OCI-M2 (cell line): ENCODE data around the gene RIMS4.
"Not testable (repeated sequence)": the region's sequence is repeated elsewhere in the genome, so short reads cannot be mapped to it uniquely, and the experiment has no call there.

Source experiments
- DNase-seq: peaks from one replicate; lab custom pipeline; 2025; ENCODE audit not compliant: unreplicated experiment; lab: John Stamatoyannopoulos, UW

The RIMS4 gene

DNA sequence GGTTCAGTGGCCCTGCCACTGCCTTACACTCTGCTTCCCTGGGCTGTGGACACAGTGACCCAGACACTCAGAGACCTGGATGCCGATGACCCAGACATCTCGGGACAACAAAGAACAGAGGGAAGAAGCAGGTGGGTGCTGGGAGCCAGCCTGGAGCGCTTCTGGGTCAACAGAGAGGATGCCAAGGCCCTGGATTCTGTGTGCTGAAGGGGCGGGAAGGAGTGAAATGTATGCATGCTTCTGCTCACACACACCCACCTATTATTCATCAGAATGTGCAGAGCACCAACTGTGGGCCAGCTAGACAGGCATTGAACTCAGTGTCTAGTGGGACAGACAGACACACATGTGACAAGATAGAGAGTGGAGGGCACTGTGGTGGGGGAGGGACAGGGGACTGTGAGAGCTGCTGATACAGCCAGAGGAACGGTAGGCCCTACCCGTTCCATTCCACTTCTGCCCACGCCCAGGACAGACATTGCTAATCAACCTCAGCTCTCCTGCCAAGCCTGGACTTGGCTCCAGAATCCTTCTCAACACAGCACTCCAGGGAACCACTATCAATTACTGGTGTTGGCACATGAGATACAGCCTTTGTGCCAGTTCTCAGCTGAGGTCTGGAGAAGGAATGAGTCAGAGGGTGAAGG is 44.5 kb downstream of the RIMS4 start:
- no peak for DNase-seq

DNA sequence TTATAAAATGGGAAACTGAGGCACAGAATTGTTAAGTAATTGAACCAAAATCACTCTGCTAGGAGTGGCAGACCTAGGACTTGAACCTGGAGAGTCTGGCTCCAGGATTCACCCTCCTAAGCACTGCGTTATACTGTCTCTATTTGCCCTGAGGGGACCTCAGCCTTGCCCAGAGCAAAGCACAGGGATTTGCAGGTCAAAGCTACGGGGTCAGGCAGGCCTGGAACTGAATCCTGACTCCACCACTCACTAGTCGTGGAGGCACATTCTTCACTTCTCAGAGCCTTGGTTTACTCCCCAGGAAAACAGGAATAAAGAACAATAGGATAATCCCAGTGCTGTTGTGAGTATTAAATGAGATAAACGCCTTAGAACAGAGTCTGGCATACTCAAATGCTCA is 45.3 kb downstream of the RIMS4 start:
- no peak for DNase-seq

DNA sequence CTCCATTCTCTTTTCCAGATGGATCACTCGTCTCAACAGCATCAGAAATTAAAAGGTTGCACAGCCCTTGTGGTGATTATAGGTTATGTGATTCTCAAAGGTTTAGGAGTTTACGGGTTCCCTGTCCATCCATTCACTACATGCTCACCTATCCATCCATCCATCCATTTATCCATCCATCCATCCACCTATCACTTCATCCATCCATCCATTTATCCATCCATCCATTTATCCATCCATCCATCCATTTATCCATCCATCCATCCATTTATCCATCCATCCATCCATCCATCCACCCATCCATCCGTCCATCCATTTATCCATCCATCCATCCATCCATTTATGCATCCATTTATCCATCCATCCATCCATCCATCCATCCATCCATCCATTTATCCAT is 46.5 kb downstream of the RIMS4 start:
- DNase-seq: not testable (repeated sequence)

DNA sequence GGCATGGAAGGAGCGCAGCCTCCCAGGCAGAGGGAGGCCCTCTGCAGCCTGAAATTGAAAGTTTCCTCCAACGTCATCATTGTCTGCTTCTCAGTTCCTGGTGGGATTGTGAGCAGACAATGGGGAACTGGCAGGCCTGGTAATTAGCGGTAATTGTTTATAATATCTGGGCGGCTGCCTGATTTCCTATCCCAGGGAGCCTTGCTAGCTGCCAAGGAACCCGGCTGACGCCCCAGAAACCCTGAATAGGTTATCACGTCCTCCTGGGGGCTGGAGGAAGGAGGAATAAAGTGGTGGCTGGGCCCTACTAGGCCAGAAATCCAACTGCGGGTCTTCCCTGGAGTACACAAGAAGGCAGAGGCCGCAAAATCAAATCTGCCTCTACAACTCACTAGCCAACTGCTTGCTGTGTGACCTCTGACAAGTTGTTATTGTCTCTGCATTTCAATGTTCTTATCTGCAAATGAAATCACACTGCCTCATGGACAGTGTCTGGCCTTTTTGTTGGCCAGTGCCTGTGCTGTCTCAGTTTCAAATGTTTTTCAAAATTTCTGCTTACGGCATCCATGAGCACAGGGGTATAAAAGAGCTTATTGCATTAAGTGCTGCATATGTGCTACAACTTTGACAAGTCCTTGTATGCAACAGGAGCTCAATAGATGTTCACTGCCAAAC is 47.7 kb downstream of the RIMS4 start:
- no peak for DNase-seq

DNA sequence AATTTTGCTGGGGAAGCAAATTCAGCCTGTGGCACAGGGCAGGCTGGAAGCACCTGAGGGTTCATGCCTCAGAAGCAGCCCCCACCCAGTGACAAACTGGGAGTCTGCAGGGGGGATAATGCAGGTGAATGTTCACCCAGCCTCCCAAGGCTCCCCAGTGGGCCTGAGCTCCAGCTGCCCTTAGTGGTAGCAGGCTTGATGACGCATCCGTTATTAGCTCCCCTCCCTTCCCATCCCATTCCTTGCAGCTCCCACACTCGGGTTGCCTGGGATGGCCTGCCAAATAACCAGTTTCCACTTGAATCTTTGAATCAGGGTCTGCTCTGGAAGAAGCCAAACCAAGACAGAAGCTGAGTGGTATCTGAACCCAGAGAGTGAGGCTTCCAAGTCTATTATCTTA is 48.9 kb downstream of the RIMS4 start:
- no peak for DNase-seq

DNA sequence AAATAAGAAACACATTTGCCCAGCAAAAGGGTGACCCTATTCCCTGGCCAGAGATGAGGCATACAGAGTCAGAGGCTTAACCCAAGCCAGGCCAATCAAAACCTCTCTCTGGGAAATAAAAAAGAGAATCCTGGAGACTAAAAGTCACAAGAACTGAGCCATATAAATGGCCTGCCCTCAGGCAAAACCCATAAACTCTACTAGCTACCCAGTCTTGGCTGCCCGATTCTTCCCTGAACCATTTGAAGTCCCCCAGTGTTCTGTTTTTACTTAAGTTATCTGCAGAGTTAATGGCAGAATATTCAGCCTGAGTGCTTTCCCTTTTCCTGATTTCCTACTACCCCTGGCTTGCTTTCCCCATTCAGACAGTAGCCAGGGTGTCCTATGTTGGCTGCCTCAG is 50.8 kb downstream of the RIMS4 start:
- no peak for DNase-seq

DNA sequence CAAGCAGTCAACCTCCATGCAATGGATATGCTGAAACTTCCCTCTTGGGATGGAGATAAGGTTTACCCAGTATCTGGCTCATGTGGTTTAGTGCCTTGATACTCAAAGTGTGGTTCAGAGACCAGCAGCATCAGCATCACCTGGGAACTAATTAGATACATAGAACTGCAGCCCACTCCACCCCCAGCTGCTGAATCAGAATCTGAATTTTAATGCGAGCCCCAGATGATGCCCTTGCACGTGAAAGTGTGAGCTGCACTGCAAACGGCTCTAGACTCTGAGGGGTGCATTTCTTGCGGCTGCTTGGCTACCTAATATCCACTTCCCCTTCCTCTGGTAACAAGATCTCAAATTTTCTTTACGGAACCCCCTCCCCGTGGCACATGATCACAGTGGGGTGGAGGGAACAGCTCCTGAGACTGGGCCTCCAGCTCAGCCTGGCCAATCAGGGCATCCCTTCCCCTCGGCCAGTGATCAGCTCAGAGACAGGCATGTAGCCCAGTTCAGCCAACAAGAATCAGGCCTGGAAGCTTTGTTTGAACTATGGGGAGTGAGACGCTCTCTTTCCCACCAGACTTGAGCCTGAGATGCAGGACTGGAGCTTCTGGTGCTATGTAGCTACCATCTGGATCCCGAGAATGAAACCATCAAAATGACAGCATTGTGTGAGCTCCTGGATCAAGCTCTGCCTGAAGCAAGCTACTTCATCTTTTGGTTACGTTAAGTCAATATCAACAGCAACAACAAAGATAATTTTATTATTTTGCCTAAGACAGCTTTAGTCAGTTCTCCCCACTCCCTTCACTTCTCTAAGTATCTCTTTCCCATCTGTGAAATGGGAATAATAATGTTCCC is 51.9 kb downstream of the RIMS4 start:
- DNase-seq: no peak

DNA sequence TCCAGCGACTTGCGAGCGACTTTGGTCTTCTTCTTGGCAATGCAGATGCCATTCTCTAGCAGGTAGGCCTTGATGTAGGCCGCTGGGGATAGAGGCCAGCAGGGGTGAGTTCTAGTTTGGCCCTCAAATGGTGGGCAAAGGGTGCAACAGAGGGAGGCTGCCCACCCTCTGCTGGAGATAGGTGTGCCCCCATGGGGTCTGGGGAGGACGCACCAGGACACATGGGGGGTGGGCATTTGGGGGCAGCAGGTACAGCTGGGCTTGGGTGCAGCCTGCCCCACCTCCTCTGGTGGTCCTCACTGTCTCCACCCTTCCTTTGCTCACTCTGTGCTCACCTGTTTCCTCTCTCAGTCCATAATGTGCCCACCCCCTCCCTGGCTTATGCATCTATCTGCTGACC is 53.4 kb downstream of the RIMS4 start:
- DNase-seq: no peak

DNA sequence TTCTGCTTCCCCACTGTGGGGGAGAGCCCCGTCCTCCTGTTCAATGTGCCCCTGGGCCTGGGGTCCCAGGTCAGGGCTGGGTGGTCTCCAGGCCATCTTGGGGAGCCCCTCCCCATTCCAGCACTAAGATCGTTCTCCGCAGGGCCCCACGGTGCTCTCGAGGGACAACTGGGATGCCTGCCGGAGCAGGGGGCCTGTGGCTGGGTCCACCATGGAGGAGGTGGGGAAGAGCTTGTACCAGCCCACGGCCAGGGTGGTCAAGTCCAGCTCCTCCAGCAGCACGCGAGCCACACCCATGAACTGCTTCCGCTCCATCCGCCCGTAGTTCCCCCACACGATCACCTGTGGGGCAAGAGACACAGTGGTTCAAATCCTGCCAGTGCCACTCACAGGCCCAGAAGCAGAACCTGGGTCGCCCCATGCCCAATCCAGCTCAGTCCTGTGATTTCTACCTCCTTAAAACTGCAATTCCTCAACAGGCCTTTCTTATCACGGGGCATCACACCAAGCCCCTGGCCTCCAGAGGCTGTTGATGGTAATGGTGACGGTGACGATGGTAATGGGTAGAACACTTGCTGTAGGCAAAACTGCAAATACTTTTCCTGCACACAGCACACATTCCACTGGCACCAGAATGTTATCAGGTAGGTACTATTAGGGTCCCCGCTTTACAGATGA is 54.2 kb downstream of the RIMS4 start:
- no peak for DNase-seq

DNA sequence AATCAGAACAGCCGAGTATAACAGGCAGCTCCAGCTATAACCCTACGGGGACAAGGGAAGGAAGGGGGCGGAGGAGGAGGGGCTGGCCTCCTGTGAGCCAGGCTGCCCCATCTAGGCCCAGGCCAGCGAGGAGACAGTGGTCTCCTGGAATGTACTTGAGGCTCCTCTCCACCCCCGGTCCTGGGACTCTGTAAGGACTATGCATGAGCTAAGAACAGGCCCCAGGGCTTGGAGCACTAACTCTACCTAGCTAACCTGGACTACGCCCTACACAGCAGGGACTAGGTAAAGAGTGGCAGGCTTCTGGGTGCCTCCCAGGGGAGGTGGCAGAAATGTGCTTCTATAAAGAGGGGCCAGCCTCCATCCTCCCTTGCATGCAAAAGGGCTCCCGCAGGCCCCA is 55.8 kb downstream of the RIMS4 start:
- DNase-seq: no peak

DNA sequence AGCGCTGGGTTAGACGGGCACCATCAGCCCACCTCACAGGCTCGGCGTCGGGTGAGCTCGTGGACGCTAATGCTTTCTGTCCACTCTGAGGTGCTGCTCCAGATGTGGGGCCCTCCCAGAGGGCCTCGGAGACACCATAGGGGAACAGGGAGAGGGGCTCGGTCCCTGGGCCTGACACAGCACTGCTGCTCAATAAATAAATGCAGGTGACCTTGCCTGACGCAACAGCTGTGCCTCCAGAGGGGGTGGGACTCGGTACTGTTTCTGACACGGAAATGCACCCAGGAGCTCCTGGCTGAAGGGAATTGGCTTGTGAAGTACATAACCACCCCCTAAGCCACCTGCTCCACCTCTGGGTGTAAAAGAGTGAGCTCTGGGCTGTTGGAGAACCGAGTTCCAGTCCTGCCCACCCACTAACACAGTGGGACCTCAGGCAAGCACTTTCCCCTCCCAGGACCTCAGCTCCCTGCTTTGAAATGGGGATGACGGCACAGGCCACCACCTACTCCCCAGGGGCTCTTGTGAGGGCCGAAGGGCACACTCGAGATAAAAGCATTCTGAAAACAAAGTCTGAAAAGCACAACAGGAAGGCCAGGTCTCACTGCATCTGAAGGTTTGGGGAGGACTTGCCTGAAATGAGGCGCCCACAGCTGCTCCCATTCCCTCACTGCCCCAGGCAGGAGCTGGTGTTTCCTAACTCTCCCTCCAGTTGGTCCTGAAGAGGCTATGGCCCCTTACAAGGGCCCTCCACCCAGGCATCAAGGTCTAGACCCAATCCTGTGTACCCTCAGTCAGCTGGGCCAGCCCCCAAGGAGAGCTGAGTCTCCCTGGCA is 58.0 kb downstream of the RIMS4 start:
- no peak for DNase-seq

DNA sequence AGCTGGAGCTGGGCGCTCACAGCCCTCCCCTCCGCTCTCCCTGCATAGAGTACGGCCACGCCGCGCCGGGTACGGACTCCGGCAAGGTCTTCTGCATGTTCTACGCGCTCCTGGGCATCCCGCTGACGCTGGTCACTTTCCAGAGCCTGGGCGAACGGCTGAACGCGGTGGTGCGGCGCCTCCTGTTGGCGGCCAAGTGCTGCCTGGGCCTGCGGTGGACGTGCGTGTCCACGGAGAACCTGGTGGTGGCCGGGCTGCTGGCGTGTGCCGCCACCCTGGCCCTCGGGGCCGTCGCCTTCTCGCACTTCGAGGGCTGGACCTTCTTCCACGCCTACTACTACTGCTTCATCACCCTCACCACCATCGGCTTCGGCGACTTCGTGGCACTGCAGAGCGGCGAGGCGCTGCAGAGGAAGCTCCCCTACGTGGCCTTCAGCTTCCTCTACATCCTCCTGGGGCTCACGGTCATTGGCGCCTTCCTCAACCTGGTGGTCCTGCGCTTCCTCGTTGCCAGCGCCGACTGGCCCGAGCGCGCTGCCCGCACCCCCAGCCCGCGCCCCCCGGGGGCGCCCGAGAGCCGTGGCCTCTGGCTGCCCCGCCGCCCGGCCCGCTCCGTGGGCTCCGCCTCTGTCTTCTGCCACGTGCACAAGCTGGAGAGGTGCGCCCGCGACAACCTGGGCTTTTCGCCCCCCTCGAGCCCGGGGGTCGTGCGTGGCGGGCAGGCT is 60.1 kb downstream of the RIMS4 start:
- no peak for DNase-seq

DNA sequence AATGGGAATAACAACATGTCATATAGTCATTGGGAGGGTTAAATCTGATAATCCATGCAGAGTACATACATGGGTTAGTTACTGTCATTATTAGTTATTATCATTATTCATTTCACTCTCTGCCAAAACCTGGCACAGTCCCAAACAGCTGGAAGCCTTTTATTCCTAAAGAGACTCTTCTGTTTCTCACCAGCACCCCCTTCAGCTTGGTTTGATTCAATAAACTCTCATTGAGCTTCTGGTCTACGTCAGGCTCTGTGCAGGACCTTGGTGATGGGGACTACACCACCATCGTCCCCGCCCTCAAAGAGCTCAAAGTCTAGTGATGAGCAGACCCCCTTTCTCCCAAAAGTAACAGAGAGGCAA is 62.4 kb downstream of the RIMS4 start:
- DNase-seq: no peak

DNA sequence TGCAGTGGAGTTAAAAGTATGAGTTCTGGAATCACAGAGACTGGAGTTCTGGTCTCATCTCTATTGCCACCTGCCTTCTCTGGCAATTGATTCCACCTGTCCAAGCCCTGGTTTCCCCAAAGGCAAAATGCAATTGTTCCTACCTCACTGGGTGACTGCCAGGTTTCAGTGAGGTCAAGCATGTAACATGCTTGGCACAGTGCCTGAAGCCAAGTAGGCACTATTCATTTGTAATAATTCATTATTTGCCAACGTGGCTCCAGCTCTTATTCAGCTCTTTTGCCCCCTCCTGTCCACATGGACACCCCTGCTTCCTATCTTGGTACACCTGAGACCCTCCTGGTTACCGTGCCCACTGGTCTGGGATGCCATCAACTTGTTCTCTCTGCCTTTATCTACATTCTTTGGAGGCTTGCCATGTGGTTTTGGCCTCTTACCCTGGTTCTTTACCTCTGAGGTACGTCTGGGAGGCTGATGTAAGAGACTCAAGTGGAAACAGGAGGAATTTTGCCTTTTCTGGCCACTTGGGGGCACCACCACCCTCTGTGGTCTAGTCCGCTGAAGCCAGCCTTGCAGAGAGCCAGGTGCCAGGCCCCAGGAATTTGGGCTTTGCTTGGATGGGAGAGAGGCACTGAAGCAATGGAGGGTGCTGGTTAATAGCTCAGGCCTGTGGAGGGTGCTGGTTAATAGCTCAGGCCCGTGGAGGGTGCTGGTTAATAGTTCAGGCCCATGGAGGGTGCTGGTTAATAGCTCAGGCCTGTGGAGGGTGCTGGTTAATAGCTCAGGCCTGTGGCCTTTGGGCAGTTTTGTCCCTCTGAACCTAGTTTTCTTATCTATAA is 63.0 kb downstream of the RIMS4 start:
- peak; percentile 27 for DNase-seq

DNA sequence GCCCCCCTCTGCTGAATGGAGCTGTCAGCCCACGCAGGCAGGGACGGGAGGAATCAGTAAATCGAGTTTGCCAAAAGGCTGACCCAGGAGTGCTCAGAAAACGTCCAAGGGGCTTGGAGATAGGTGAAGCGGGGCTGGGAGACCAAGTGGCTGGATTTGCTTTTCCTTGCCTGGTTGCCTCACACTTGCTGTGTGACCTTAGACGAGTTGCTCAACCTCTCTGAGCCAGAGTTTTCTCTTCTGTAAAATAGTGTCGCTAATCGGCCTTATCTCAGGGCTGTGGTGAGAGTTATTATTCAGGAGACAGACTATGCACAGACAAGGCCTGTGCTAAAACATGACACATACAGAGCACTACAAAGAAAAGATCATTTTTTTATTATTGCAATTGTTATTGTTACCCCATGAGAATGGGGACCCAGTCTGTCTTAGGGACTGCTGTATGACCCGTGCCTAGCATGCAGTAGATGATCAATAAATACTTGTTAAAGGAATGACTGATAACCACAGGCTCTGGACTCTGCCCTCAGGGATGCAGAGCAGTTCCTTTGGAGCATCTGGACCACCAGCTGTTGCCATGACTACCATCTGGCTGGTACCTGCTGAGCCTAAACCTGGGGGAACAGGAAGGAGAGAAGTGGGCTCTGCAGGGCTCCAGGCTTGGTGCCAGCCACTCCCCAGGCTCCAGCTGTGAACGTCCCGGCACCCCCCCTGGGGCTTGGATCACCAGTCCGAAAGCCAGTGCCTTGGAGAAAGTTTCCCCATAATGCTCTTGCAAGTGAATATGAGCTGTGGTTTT is 63.8 kb downstream of the RIMS4 start:
- DNase-seq: no peak

DNA sequence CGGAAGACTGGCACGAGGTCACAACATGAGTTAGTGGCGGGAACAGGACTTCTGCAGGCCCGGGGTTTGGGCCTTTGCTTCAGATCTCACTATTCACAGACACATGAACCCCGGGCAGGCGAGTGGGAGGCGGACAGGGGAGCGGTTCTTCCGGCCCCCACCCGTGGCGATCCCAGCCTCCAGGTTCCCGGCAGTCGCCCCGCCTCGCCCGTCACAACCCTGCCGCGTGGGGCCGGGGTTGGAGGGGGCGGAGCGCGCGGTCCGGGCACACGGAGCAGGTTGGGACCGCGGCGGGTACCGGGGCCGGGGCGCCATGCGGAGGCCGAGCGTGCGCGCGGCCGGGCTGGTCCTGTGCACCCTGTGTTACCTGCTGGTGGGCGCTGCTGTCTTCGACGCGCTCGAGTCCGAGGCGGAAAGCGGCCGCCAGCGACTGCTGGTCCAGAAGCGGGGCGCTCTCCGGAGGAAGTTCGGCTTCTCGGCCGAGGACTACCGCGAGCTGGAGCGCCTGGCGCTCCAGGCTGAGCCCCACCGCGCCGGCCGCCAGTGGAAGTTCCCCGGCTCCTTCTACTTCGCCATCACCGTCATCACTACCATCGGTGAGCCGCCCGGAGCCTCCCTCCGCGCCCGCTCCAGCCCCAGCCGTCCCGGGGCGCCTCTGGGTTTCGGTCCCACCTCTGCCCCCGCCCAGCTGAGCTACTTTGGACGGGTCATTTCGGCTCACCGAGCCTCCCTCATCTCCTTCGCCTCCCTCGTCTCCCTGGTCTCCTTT is 64.6 kb downstream of the RIMS4 start, which contains the start of gene KCNK15:
Gene KCNK15, plus strand, starts transcription at position 268 of the 769 bp plus-strand sequence. Its CDS starts 46 bp downstream, at position 314.
- no peak for DNase-seq

DNA sequence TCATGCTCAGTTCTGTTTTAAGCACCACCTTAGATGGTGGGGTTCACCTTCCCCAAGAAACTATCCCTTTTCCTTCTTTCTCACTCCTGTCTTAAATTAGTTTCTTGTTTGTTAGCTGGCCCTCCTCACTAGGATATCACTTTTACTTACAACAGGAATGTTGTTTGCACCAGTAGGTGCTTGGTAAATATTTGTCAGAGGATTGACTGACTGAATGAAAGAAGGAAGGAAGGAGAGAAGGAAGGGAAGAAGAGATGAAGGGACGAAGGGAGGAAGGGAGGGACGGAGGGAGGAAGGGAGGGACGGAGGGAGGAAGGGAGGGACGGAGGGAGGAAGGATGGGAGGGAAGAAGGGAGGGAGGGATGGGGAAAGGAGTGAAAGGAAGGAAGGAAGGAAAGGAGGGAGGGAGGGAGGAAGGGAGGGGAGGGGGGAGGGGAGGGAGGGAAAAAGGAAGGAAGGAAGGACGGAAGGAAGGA is 65.2 kb downstream of the RIMS4 start:
- no peak for DNase-seq
